ENCODE measurements around the gene HDLBP.

DNA sequence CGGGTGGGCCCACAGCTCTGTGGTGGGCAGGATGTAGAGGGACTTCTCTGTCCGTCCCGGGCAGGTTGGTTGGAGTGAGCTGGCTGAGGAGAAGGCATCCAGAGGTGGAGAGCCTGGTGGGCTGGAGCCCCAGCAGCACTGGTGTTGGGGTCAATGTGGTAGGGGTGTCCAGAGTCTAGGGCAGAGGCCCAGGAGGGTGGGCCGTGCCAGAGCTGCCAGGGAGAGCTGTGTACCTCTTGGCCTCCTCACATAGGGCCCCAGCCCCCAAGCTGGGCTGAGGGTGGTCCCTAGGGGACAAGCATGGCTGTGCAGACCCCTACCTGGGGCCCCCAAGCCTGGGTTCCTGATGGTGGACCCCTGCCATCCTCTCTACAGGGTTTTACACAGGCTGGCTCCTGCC, 111.0 kb downstream of the HDLBP start:
- TF ChIP-seq CTCF (conservative IDR thresholded peaks at IDR 0.05; ENCODE audit: low read length) (no peak), EZH2phosphoT487 (IDR thresholded peaks at IDR 0.05; ENCODE audit: borderline replicate concordance, low read depth, low read length) (no peak)
